Thyroid gland (tissue), 4 donors: Measurements from ENCODE around the gene PAK4.

Source experiments
- POLR2A ChIP-seq, 2 donors: fragments of 450-650 bp; IDR thresholded peaks; one replicate each; pipeline ENCODE4 v1.6.1; 2017; ENCODE audit warnings: antibody characterized with exemption in 2 of 2, mild to moderate bottlenecking in 2 of 2, moderate library complexity in 1 of 2
- TF ChIP-seq, protein P1 (sequence below), 6 experiments: fragments of 200-600 bp in 3 of 6; fragments of 450-650 bp in 3 of 6; sonication (generic) in 3 of 6; IDR thresholded peaks; one replicate each; pipeline ENCODE4 v1.5.1; 2016 to 2019; ENCODE audit warnings: antibody characterized with exemption in 6 of 6, mild to moderate bottlenecking in 2 of 6, inconsistent platforms in 1 of 6, moderate library complexity in 1 of 6

DNA sequence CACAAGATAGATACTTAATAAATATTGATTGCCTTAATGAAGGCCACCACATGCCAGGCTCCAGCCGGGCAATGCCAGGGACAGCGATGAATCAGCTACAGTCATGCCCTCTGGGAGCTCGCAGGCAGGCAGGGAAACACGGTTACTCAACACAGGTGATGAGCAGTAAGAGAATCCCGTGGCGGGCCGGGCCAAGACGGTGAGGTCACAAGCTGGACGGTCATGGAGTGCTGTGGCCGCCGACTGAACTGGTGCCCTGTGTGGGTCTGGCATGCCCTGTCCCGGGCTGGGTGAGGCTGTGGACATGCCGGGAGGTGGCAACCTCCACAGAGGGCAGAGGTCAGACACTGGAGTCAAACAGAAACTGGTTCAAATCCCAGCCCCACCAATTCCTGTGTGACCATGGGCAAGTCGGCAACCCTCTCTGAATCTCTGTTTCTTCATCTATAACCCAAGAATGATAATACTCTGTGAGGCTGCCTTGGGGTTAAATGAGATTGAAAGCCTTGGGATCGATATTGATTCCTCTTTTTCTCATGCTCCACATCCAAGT, 13.2 kb upstream of the PAK4 start:
- TF ChIP-seq, protein P1, sequence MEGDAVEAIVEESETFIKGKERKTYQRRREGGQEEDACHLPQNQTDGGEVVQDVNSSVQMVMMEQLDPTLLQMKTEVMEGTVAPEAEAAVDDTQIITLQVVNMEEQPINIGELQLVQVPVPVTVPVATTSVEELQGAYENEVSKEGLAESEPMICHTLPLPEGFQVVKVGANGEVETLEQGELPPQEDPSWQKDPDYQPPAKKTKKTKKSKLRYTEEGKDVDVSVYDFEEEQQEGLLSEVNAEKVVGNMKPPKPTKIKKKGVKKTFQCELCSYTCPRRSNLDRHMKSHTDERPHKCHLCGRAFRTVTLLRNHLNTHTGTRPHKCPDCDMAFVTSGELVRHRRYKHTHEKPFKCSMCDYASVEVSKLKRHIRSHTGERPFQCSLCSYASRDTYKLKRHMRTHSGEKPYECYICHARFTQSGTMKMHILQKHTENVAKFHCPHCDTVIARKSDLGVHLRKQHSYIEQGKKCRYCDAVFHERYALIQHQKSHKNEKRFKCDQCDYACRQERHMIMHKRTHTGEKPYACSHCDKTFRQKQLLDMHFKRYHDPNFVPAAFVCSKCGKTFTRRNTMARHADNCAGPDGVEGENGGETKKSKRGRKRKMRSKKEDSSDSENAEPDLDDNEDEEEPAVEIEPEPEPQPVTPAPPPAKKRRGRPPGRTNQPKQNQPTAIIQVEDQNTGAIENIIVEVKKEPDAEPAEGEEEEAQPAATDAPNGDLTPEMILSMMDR (IDR thresholded peaks at IDR 0.05) = no peak
- no peak for TF ChIP-seq POLR2A (IDR thresholded peaks at IDR 0.05)
